ENCODE data around the gene LRRC70.

The LRRC70 gene

GRCh38 chr5:62596096-62596495 is 17.5 kb downstream of the LRRC70 start:
- no peaks in the 10 kb centered on the region for H3K27me3 ChIP-seq (replicated peaks; ENCODE audit: control insufficient read depth, insufficient read depth, low read length)
- peaks cover 1% of the 10 kb centered on the region; the same call in 1 of the 2 replicates for H3K36me3 ChIP-seq (ENCODE audit: control insufficient read depth, insufficient read depth, low read length)
- no peak for DNase-seq (ENCODE audit: extremely low read depth, insufficient read length)
- no peak overlapping the region for H3K4me3 ChIP-seq (replicated peaks; ENCODE audit: low read depth, low read length)
- no peak for TF ChIP-seq CTCF (IDR thresholded peaks at IDR 0.05; ENCODE audit: insufficient read depth, low read length, poor library complexity, severe bottlenecking)

GRCh38 chr5:62596691-62597090 is 18.1 kb downstream of the LRRC70 start:
- peaks cover 1% of the 10 kb centered on the region; the same call in 1 of the 2 replicates for H3K36me3 ChIP-seq (ENCODE audit: control insufficient read depth, insufficient read depth, low read length)
- no peak for DNase-seq (ENCODE audit: extremely low read depth, insufficient read length)
- no peak overlapping the region for H3K4me3 ChIP-seq (replicated peaks; ENCODE audit: low read depth, low read length)
- no peaks in the 10 kb centered on the region for H3K27me3 ChIP-seq (replicated peaks; ENCODE audit: control insufficient read depth, insufficient read depth, low read length)
- no peak for TF ChIP-seq CTCF (IDR thresholded peaks at IDR 0.05; ENCODE audit: insufficient read depth, low read length, poor library complexity, severe bottlenecking)

- Histone ChIP-seq H3K4me3 (replicated peaks; ENCODE audit: low read depth, low read length) (no peak overlapping the region), H3K36me3 (ENCODE audit: control insufficient read depth, insufficient read depth, low read length) (peaks cover 1% of the 10 kb centered on the region; the same call in 1 of the 2 replicates), H3K27me3 (replicated peaks; ENCODE audit: control insufficient read depth, insufficient read depth, low read length) (no peaks in the 10 kb centered on the region)
- no peak for TF ChIP-seq CTCF (IDR thresholded peaks at IDR 0.05; ENCODE audit: insufficient read depth, low read length, poor library complexity, severe bottlenecking)
- DNase-seq (ENCODE audit: extremely low read depth, insufficient read length), result no peak
Observed at GRCh38 chr5:62597314-62597713, 18.7 kb downstream of the LRRC70 start.

- DNase-seq (ENCODE audit: extremely low read depth, insufficient read length), result no peak
- no peaks in the 10 kb centered on the region for H3K36me3 ChIP-seq (ENCODE audit: control insufficient read depth, insufficient read depth, low read length)
- no peak for TF ChIP-seq CTCF (IDR thresholded peaks at IDR 0.05; ENCODE audit: insufficient read depth, low read length, poor library complexity, severe bottlenecking)
- no peaks in the 10 kb centered on the region for H3K27me3 ChIP-seq (replicated peaks; ENCODE audit: control insufficient read depth, insufficient read depth, low read length)
- no peak overlapping the region for H3K4me3 ChIP-seq (replicated peaks; ENCODE audit: low read depth, low read length)
Observed at GRCh38 chr5:62600560-62601252, 22.1 kb downstream of the LRRC70 start.

- H3K4me3 ChIP-seq (replicated peaks; ENCODE audit: low read depth, low read length), result no peak overlapping the region
- no peak for TF ChIP-seq CTCF (IDR thresholded peaks at IDR 0.05; ENCODE audit: insufficient read depth, low read length, poor library complexity, severe bottlenecking)
- no peaks in the 10 kb centered on the region for H3K27me3 ChIP-seq (replicated peaks; ENCODE audit: control insufficient read depth, insufficient read depth, low read length)
- DNase-seq (ENCODE audit: extremely low read depth, insufficient read length), result no peak
- no peaks in the 10 kb centered on the region for H3K36me3 ChIP-seq (ENCODE audit: control insufficient read depth, insufficient read depth, low read length)
Observed at GRCh38 chr5:62603934-62604333, 25.3 kb downstream of the LRRC70 start.

All from GM06990 (cell line).